SK-N-SH (cell line): Measurements from ENCODE around the gene ZBTB43. TPM values are rescaled to one million over a fixed set of nuclear protein-coding genes. Genes with fewer than 3 reads are reported as not detected.

Experiments
- CTCF ChIA-PET: fragments of 300-600, 350-600 bp; formaldehyde crosslinking; extraction: SDS; loops from one replicate; lab custom pipeline; 2021; lab: Yijun Ruan, JAX
- POLR2A ChIA-PET: fragments of 350-600 bp; sonication (Branson Sonifier 250); formaldehyde crosslinking; extraction: SDS; loops from one replicate; lab custom pipeline; 2020; ENCODE audit warnings: antibody characterized with exemption, inconsistent platforms; lab: Yijun Ruan, JAX
- DNase-seq: peaks from one replicate; pipeline ENCODE4 v3.0.0; 2012
- H2AFZ ChIP-seq: fragments of 200-600 bp; sonication (generic); 2 replicates; pipeline ENCODE4 v1.8.1; 2016; ENCODE audit warnings: antibody characterized with exemption, mild to moderate bottlenecking, low read depth
- H3F3A ChIP-seq: fragments of 200-600 bp; sonication (generic); replicated peaks from 2 replicates; pipeline ENCODE3; 2016; ENCODE audit warnings: antibody characterized with exemption, mild to moderate bottlenecking; ENCODE audit not compliant: insufficient read depth
- H3K27ac ChIP-seq, 2 experiments: fragments of 200-500 bp in 1 of 2; fragments of 200-600 bp in 1 of 2; sonication (Bioruptor generic) in 1 of 2; sonication (generic), shearing (Covaris generic) in 1 of 2; 2 replicates each; pipeline versions ENCODE4 v1.5.1 to v1.6.1; 2014 to 2016; ENCODE audit warnings: low read depth in 2 of 2, inconsistent platforms in 1 of 2, low read length in 1 of 2, mild to moderate bottlenecking in 1 of 2, mixed read lengths in 1 of 2
- H3K27me3 ChIP-seq: fragments of 200-600 bp; sonication (generic), shearing (Covaris generic); 2 replicates; pipeline ENCODE4 v1.6.1; 2016; ENCODE audit warnings: mixed run types; ENCODE audit not compliant: insufficient read depth
- H3K36me3 ChIP-seq, 2 experiments: fragments of 200-500 bp in 1 of 2; fragments of 200-600 bp in 1 of 2; sonication (Bioruptor generic) in 1 of 2; sonication (generic) in 1 of 2; replicated peaks in 1 of 2; 2 replicates each; pipeline versions ENCODE3 to v1.5.1; 2014 to 2016; ENCODE audit warnings: low read length in 1 of 2, mild to moderate bottlenecking in 1 of 2; ENCODE audit not compliant: insufficient read depth in 2 of 2, control insufficient read depth in 1 of 2
- H3K4me1 ChIP-seq, 2 experiments: fragments of 200-500 bp in 1 of 2; fragments of 200-600 bp in 1 of 2; sonication (Bioruptor generic) in 1 of 2; sonication (generic), shearing (Covaris generic) in 1 of 2; 2 replicates each; pipeline versions ENCODE4 v1.5.1 to v1.6.1; 2014 to 2016; ENCODE audit warnings: low read depth in 1 of 2, low read length in 1 of 2, mixed run types in 1 of 2; ENCODE audit not compliant: insufficient read depth in 2 of 2, control insufficient read depth in 1 of 2
- H3K4me2 ChIP-seq: fragments of 200-600 bp; sonication (generic), shearing (Covaris generic); 2 replicates; pipeline ENCODE4 v1.6.1; 2017; ENCODE audit warnings: mixed run types
- H3K4me3 ChIP-seq, 2 experiments: fragments of 200-500 bp in 1 of 2; fragments of 200-600 bp in 1 of 2; sonication (Bioruptor generic) in 1 of 2; sonication (generic), shearing (Covaris generic) in 1 of 2; 2 replicates each; pipeline versions ENCODE4 v1.5.1 to v1.8.1; 2014 to 2016; ENCODE audit warnings: low read depth in 2 of 2, inconsistent platforms in 1 of 2, low read length in 1 of 2, mild to moderate bottlenecking in 1 of 2, mixed read lengths in 1 of 2, moderate library complexity in 1 of 2
- H3K79me2 ChIP-seq: fragments of 200-600 bp; sonication (generic); 2 replicates; pipeline ENCODE4 v1.8.1; 2017; ENCODE audit warnings: mild to moderate bottlenecking; ENCODE audit not compliant: insufficient read depth
- H3K9ac ChIP-seq: fragments of 200-600 bp; sonication (generic); 2 replicates; pipeline ENCODE4 v1.6.1; 2017; ENCODE audit warnings: mixed run types
- H3K9me2 ChIP-seq: fragments of 200-600 bp; sonication (generic); 2 replicates; pipeline ENCODE4 v1.6.1; 2017; ENCODE audit warnings: mixed run types
- H3K9me3 ChIP-seq: fragments of 200-600 bp; sonication (generic); 2 replicates; pipeline ENCODE4 v1.6.1; 2017; ENCODE audit warnings: mixed run types, mild to moderate bottlenecking, moderate library complexity
- H4K20me1 ChIP-seq: fragments of 200-600 bp; sonication (generic); 2 replicates; pipeline ENCODE4 v1.6.1; 2017; ENCODE audit warnings: mild to moderate bottlenecking, mixed run types; ENCODE audit not compliant: insufficient read depth
- ELF1 ChIP-seq: IDR thresholded peaks from 2 replicates; pipeline ENCODE4 v1.4.0; 2012
- EZH2phosphoT487 ChIP-seq: fragments of 200-600 bp; sonication (generic); IDR thresholded peaks from 2 replicates; pipeline ENCODE4 v1.6.1; 2017; ENCODE audit warnings: low read depth, mixed run types, mild to moderate bottlenecking, antibody characterized with exemption, moderate library complexity, borderline replicate concordance
- GABPA ChIP-seq: IDR thresholded peaks from 2 replicates; pipeline ENCODE4 v1.4.0; 2012; ENCODE audit warnings: low read depth, mild to moderate bottlenecking
- GATA2 ChIP-seq: sonication (generic); formaldehyde crosslinking; IDR thresholded peaks from 2 replicates; pipeline ENCODE4 v1.5.0; 2020; ENCODE audit warnings: mild to moderate bottlenecking, missing genetic modification reagents
- IRF3 ChIP-seq: fragments of 150-350 bp; IDR thresholded peaks from 2 replicates; pipeline ENCODE4 v1.6.1; 2016; ENCODE audit warnings: mild to moderate bottlenecking, low read depth, low read length
- JUND ChIP-seq: IDR thresholded peaks from 2 replicates; pipeline ENCODE4 v1.4.0; 2012
- NRF1 ChIP-seq: IDR thresholded peaks from 2 replicates; pipeline ENCODE4 v1.6.1; 2012; ENCODE audit warnings: low read depth, mild to moderate bottlenecking, low read length
- POLR2AphosphoS5 ChIP-seq: IDR thresholded peaks from 2 replicates; pipeline ENCODE4 v1.6.1; 2012; ENCODE audit warnings: low read depth, low read length
- TEAD4 ChIP-seq: IDR thresholded peaks from 2 replicates; pipeline ENCODE4 v1.4.0; 2012; ENCODE audit warnings: mild to moderate bottlenecking, borderline replicate concordance; ENCODE audit not compliant: insufficient read depth
- YY1 ChIP-seq: IDR thresholded peaks from 2 replicates; pipeline ENCODE4 v1.4.0; 2012; ENCODE audit warnings: low read depth, mild to moderate bottlenecking
- ZBTB33 ChIP-seq: IDR thresholded peaks from 2 replicates; pipeline ENCODE4 v1.4.0; 2012; ENCODE audit warnings: low read depth, borderline replicate concordance
- WGBS: methylation state at CpG from one replicate; pipeline ENCODE4 v1.1.6; 2017; ENCODE audit warnings: low lambda C conversion rate; 5-methylcytosine and 5-hydroxymethylcytosine counted together
- polyA plus RNA-seq, 3 experiments: library from polyadenylated mRNA; depleted of rRNA; stranded (reverse); fragments of >200 nt; gene quantifications; 2 replicates each; pipeline ENCODE4 v1.2.3, GENCODE V29; 2012
- TF ChIP-seq, protein P1 (sequence below): IDR thresholded peaks from 2 replicates; pipeline ENCODE4; 2012
- TF ChIP-seq, protein P2 (sequence below): IDR thresholded peaks from 2 replicates; pipeline ENCODE4 v1.4.0; 2012; ENCODE audit warnings: low read depth
- TF ChIP-seq, protein P3 (sequence below): fragments of 200-600 bp; sonication (generic); IDR thresholded peaks from 2 replicates; pipeline ENCODE4 v1.6.1; 2017; ENCODE audit warnings: antibody characterized with exemption, mild to moderate bottlenecking, moderate library complexity

The ZBTB43 gene
- polyA plus RNA-seq, 1 of the 3 experiments (the other 2 are of a cell fraction): 3.5 TPM

DNA sequence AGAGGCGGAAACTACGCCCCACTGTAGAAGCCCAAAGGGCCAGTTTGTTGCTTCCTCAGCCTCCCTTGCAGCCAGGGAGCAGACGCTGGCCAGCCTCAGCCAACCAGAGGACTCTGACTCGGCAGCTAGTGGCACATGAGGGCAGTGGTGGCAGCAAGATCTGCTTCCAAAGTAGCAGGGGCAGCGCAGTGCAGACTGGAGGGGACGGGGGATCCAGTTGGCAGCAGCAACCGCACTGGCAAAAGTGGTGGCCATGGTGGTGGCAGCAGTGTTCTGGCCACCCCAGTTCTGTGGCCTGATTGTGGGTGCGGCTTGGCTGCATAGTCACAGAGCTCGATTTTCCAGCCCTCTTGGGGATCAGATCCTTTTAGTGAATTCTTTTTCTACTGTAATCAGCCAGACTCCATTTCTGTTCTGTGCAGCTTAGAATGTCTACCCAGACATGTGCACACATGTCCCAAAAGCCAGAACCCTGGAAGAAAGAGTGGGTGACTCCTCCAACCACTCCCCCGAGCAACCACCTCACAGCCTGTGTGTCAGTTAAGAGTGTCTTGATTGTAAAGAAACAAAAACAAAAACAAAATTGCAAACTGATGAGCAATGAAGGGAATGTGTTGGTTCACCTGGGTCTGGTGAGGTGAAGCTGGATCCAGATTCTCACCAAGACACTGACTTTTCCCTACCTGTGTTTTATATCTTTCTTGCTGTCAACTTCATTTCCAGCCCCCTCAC lies 11.0 kb upstream of the ZBTB43 start:
- peaks cover 0 to under 1% of the 10 kb centered on the region in 2 experiments; a peak in 1 of 4 replicates for H3K4me1 ChIP-seq

GRCh38 chr9:126794441-126794840 lies 10.4 kb upstream of the ZBTB43 start:
- ChIA-PET POLR2A (no interaction called here), CTCF (interaction anchor here (1.4 to 1.8 kb wide), 2 partner anchors 8 to 89 kb away, joined by 4 to 10 read pairs; no protein-coding TSS in a partner anchor)
- Histone ChIP-seq H2AFZ (no peak overlapping the region), H3K4me2 (no peak overlapping the region), H3K79me2 (no peaks in the 10 kb centered on the region), H3K4me1 (no peaks in the 10 kb centered on the region), H3K9me3 (no peaks in the 10 kb centered on the region), H3K27ac (no peak overlapping the region), H3K9ac (no peak overlapping the region), H3K9me2 (no peaks in the 10 kb centered on the region), H3F3A (no peaks in the 10 kb centered on the region), H3K4me3 (no peak overlapping the region), H4K20me1 (no peaks in the 10 kb centered on the region), H3K27me3 (no peaks in the 10 kb centered on the region), H3K36me3 (no peaks in the 10 kb centered on the region)
- WGBS: 85% methylated on average over 6 of the region's 6 CpGs
- DNase-seq: no peak
- TF ChIP-seq, protein P1, sequence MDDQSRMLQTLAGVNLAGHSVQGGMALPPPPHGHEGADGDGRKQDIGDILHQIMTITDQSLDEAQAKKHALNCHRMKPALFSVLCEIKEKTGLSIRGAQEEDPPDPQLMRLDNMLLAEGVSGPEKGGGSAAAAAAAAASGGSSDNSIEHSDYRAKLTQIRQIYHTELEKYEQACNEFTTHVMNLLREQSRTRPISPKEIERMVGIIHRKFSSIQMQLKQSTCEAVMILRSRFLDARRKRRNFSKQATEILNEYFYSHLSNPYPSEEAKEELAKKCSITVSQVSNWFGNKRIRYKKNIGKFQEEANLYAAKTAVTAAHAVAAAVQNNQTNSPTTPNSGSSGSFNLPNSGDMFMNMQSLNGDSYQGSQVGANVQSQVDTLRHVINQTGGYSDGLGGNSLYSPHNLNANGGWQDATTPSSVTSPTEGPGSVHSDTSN: no peak
- no peak for TF ChIP-seq ZBTB33
- no peak for TF ChIP-seq GATA2
- TF ChIP-seq ELF1: no peak
- TF ChIP-seq, protein P2, sequence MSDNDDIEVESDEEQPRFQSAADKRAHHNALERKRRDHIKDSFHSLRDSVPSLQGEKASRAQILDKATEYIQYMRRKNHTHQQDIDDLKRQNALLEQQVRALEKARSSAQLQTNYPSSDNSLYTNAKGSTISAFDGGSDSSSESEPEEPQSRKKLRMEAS: no peak
- no peak for TF ChIP-seq GABPA
- TF ChIP-seq NRF1: no peak
- TF ChIP-seq, protein P3, sequence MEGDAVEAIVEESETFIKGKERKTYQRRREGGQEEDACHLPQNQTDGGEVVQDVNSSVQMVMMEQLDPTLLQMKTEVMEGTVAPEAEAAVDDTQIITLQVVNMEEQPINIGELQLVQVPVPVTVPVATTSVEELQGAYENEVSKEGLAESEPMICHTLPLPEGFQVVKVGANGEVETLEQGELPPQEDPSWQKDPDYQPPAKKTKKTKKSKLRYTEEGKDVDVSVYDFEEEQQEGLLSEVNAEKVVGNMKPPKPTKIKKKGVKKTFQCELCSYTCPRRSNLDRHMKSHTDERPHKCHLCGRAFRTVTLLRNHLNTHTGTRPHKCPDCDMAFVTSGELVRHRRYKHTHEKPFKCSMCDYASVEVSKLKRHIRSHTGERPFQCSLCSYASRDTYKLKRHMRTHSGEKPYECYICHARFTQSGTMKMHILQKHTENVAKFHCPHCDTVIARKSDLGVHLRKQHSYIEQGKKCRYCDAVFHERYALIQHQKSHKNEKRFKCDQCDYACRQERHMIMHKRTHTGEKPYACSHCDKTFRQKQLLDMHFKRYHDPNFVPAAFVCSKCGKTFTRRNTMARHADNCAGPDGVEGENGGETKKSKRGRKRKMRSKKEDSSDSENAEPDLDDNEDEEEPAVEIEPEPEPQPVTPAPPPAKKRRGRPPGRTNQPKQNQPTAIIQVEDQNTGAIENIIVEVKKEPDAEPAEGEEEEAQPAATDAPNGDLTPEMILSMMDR: no peak
- TF ChIP-seq TEAD4: no peak
- TF ChIP-seq JUND: no peak
- no peak for TF ChIP-seq YY1
- TF ChIP-seq EZH2phosphoT487: no peak
- no peak for TF ChIP-seq IRF3
- no peak for TF ChIP-seq POLR2AphosphoS5

More for the DNA sequence above, 11.0 kb upstream of the ZBTB43 start:
- no peak overlapping the region for H2AFZ ChIP-seq
- no peak for DNase-seq
- H3K9ac ChIP-seq: no peak overlapping the region
- no peak overlapping the region for H3K27ac ChIP-seq
- no peaks in the 10 kb centered on the region for H3K27me3 ChIP-seq
- CTCF ChIA-PET: interaction anchor here (1.1 to 2.6 kb wide), 5 partner anchors 9 to 91 kb away, joined by 3 to 17 read pairs (median 4); no protein-coding TSS in a partner anchor
- H3K9me3 ChIP-seq: no peaks in the 10 kb centered on the region
- POLR2A ChIA-PET: no interaction called here
- no peak overlapping the region for H3K4me2 ChIP-seq
- no peaks in the 10 kb centered on the region for H3F3A ChIP-seq
- WGBS: 54% methylated on average over 7 of the region's 10 CpGs
- no peak for TF ChIP-seq ZBTB33
- H3K36me3 ChIP-seq: no peaks in the 10 kb centered on the region
- no peak overlapping the region for H3K4me3 ChIP-seq
- no peaks in the 10 kb centered on the region for H3K79me2 ChIP-seq
- H3K9me2 ChIP-seq: no peaks in the 10 kb centered on the region
- no peaks in the 10 kb centered on the region for H4K20me1 ChIP-seq
